HEK293 (cell line): ENCODE measurements around the gene SETD5.

Source experiments
- CTCF ChIA-PET: fragments of 350-600 bp; formaldehyde crosslinking; extraction: SDS; loops from one replicate; lab custom pipeline; 2021; ENCODE audit warnings: antibody characterized with exemption; lab: Yijun Ruan, JAX
- POLR2A ChIA-PET: fragments of 300-600 bp; formaldehyde crosslinking; extraction: SDS; loops from one replicate; lab custom pipeline; 2020; ENCODE audit warnings: antibody characterized with exemption, inconsistent platforms; lab: Yijun Ruan, JAX
- H3K27ac ChIP-seq: fragments of 200-500 bp; sonication (Bioruptor generic); 2 replicates; pipeline ENCODE4 v1.5.1; 2014; ENCODE audit warnings: low read depth, low read length, control low read depth, inconsistent platforms; ENCODE audit errors: extremely low read depth
- H3K36me3 ChIP-seq, 2 experiments: fragments of 200-500 bp in 1 of 2; sonication (Bioruptor generic) in 1 of 2; 1 replicate in 1 of 2; 2 replicates in 1 of 2; pipeline ENCODE4 v1.5.1; 2014 to 2017; ENCODE audit warnings: inconsistent platforms in 2 of 2, low read length in 2 of 2; ENCODE audit not compliant: control insufficient read depth in 2 of 2, insufficient read depth in 1 of 2
- H3K4me1 ChIP-seq: fragments of 200-500 bp; sonication (Bioruptor generic); 2 replicates; pipeline ENCODE4 v1.5.1; 2014; ENCODE audit warnings: mild to moderate bottlenecking, low read length, inconsistent platforms; ENCODE audit not compliant: control insufficient read depth, insufficient read depth
- H3K4me3 ChIP-seq: 2 replicates; pipeline ENCODE4 v1.5.1; 2011; ENCODE audit warnings: low read depth, mild to moderate bottlenecking, control low read depth, low read length, moderate library complexity
- H3K9me3 ChIP-seq: fragments of 200-500 bp; sonication (Bioruptor generic); 2 replicates; pipeline ENCODE4 v1.5.1; 2014; ENCODE audit warnings: low read depth, low read length, inconsistent platforms; ENCODE audit not compliant: control insufficient read depth, insufficient read depth
- GLI4 ChIP-seq: fragments of 450-650 bp; formaldehyde crosslinking; IDR thresholded peaks from 2 replicates; pipeline ENCODE4 v1.5.1; 2016; ENCODE audit warnings: missing biosample characterization, missing genetic modification characterization
- KLF16 ChIP-seq: fragments of 450-650 bp; formaldehyde crosslinking; IDR thresholded peaks from 2 replicates; pipeline ENCODE4 v1.5.1; 2017; ENCODE audit warnings: missing biosample characterization, missing genetic modification characterization
- KLF8 ChIP-seq: fragments of 450-650 bp; formaldehyde crosslinking; IDR thresholded peaks from 2 replicates; pipeline ENCODE4 v1.5.1; 2016; ENCODE audit warnings: missing biosample characterization, missing genetic modification characterization
- KLF9 ChIP-seq: fragments of 450-650 bp; formaldehyde crosslinking; IDR thresholded peaks from 2 replicates; pipeline ENCODE4 v1.5.1; 2016; ENCODE audit warnings: missing biosample characterization, missing genetic modification characterization, low read depth
- PRDM1 ChIP-seq: fragments of 450-650 bp; formaldehyde crosslinking; IDR thresholded peaks from 2 replicates; pipeline ENCODE4; 2016; ENCODE audit warnings: missing biosample characterization, missing genetic modification characterization
- SALL2 ChIP-seq: fragments of 450-650 bp; formaldehyde crosslinking; IDR thresholded peaks from 2 replicates; pipeline ENCODE4 v1.5.0; 2017; ENCODE audit warnings: missing biosample characterization, mild to moderate bottlenecking, missing genetic modification characterization, borderline replicate concordance
- SCRT1 ChIP-seq: fragments of 450-650 bp; formaldehyde crosslinking; IDR thresholded peaks from 2 replicates; pipeline ENCODE4 v1.5.1; 2016; ENCODE audit warnings: missing biosample characterization, missing genetic modification characterization, borderline replicate concordance
- ZBTB1 ChIP-seq: fragments of 450-650 bp; formaldehyde crosslinking; IDR thresholded peaks from 2 replicates; pipeline ENCODE4 v1.5.1; 2016; ENCODE audit warnings: missing biosample characterization, missing genetic modification characterization
- ZBTB17 ChIP-seq: fragments of 450-650 bp; formaldehyde crosslinking; IDR thresholded peaks from 2 replicates; pipeline ENCODE4 v1.5.1; 2016; ENCODE audit warnings: missing biosample characterization, missing genetic modification characterization
- ZFHX2 ChIP-seq: fragments of 450-650 bp; formaldehyde crosslinking; conservative IDR thresholded peaks from 2 replicates; pipeline ENCODE4 v1.5.1; 2016; ENCODE audit warnings: missing biosample characterization, missing genetic modification characterization
- ZFP3 ChIP-seq: fragments of 450-650 bp; formaldehyde crosslinking; IDR thresholded peaks from 2 replicates; pipeline ENCODE4 v1.5.1; 2016; ENCODE audit warnings: low read depth, missing biosample characterization, missing genetic modification characterization
- ZFP69B ChIP-seq: fragments of 450-650 bp; formaldehyde crosslinking; IDR thresholded peaks from 2 replicates; pipeline ENCODE4 v1.5.1; 2016; ENCODE audit warnings: missing biosample characterization, missing genetic modification characterization
- ZIC2 ChIP-seq: fragments of 450-650 bp; formaldehyde crosslinking; IDR thresholded peaks from 2 replicates; pipeline ENCODE4 v1.5.1; 2016; ENCODE audit warnings: missing biosample characterization, missing genetic modification characterization
- ZNF16 ChIP-seq: fragments of 450-650 bp; formaldehyde crosslinking; IDR thresholded peaks from 2 replicates; pipeline ENCODE4 v1.5.1; 2016; ENCODE audit warnings: low read depth, missing biosample characterization, missing genetic modification characterization
- ZNF302 ChIP-seq: fragments of 450-650 bp; formaldehyde crosslinking; IDR thresholded peaks from 2 replicates; pipeline ENCODE4 v1.5.1; 2016; ENCODE audit warnings: missing biosample characterization, missing genetic modification characterization, low read depth
- ZNF548 ChIP-seq: fragments of 450-650 bp; formaldehyde crosslinking; IDR thresholded peaks from 2 replicates; pipeline ENCODE4 v1.5.1; 2016; ENCODE audit warnings: missing biosample characterization, missing genetic modification characterization
- ZNF560 ChIP-seq: fragments of 450-650 bp; formaldehyde crosslinking; IDR thresholded peaks from 2 replicates; pipeline ENCODE4 v1.5.1; 2017; ENCODE audit warnings: missing biosample characterization, missing genetic modification characterization, borderline replicate concordance
- ZNF677 ChIP-seq: fragments of 450-650 bp; IDR thresholded peaks from 2 replicates; pipeline ENCODE4 v1.5.0; 2018; ENCODE audit warnings: missing biosample characterization, mild to moderate bottlenecking, missing genetic modification characterization, moderate library complexity
- ZNF785 ChIP-seq: fragments of 450-650 bp; formaldehyde crosslinking; IDR thresholded peaks from 2 replicates; pipeline ENCODE4 v1.5.1; 2016; ENCODE audit warnings: missing biosample characterization, missing genetic modification characterization
- ZXDB ChIP-seq: fragments of 450-650 bp; formaldehyde crosslinking; IDR thresholded peaks from 2 replicates; pipeline ENCODE4 v1.5.1; 2016; ENCODE audit warnings: missing biosample characterization, missing genetic modification characterization
- TF ChIP-seq, protein P1 (sequence below): fragments of 450-650 bp; formaldehyde crosslinking; IDR thresholded peaks from 2 replicates; pipeline ENCODE4 v1.5.1; 2016; ENCODE audit warnings: missing biosample characterization, missing genetic modification characterization, borderline replicate concordance
- TF ChIP-seq, protein P2 (sequence below): sonication (generic); formaldehyde crosslinking; IDR thresholded peaks from 2 replicates; pipeline ENCODE4 v1.8.1; 2022; ENCODE audit warnings: mild to moderate bottlenecking, moderate library complexity, missing genetic modification reagents
- TF ChIP-seq, protein P3 (sequence below): fragments of 450-650 bp; formaldehyde crosslinking; IDR thresholded peaks from 2 replicates; pipeline ENCODE4 v1.5.1; 2016; ENCODE audit warnings: missing biosample characterization, missing genetic modification characterization
- TF ChIP-seq, protein P4 (sequence below): fragments of 450-650 bp; formaldehyde crosslinking; conservative IDR thresholded peaks from 2 replicates; pipeline ENCODE4 v1.5.1; 2016; ENCODE audit warnings: low read depth, missing biosample characterization, missing genetic modification characterization

The SETD5 gene, protein sequence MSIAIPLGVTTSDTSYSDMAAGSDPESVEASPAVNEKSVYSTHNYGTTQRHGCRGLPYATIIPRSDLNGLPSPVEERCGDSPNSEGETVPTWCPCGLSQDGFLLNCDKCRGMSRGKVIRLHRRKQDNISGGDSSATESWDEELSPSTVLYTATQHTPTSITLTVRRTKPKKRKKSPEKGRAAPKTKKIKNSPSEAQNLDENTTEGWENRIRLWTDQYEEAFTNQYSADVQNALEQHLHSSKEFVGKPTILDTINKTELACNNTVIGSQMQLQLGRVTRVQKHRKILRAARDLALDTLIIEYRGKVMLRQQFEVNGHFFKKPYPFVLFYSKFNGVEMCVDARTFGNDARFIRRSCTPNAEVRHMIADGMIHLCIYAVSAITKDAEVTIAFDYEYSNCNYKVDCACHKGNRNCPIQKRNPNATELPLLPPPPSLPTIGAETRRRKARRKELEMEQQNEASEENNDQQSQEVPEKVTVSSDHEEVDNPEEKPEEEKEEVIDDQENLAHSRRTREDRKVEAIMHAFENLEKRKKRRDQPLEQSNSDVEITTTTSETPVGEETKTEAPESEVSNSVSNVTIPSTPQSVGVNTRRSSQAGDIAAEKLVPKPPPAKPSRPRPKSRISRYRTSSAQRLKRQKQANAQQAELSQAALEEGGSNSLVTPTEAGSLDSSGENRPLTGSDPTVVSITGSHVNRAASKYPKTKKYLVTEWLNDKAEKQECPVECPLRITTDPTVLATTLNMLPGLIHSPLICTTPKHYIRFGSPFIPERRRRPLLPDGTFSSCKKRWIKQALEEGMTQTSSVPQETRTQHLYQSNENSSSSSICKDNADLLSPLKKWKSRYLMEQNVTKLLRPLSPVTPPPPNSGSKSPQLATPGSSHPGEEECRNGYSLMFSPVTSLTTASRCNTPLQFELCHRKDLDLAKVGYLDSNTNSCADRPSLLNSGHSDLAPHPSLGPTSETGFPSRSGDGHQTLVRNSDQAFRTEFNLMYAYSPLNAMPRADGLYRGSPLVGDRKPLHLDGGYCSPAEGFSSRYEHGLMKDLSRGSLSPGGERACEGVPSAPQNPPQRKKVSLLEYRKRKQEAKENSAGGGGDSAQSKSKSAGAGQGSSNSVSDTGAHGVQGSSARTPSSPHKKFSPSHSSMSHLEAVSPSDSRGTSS (N-terminal part only)

DNA sequence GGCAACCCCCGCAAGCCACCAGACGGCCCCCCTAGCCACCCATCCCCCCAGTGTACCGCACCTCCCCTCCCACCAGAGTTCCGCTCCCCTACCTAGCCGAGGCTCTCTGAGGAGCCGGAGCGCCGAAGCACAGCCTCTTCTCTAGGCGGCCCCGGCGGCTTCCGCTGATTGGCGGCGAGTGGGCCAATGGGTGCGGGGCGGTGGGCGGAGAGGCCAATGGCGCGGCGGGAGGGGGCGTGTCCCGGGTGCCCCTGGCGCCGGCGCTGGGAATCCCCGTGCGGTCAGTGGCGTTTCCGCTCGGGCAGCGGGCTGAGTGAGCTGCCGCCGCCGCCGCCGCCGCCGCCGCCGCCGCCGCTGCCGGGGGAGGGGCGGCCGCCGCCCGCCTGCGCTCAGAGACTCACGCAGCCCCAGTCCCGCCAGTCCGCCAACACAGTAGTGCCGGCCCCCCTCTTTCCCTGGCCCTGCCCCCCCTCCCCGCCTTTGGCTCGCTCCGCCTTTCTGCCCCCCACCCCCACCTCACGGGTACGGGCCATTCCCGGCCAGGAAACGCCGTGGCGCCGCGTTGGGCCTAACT, at the start of gene SETD5:
Gene SETD5 (plus strand): TSS at position 284 of the 574 bp plus-strand sequence. CDS start 31,324 bp downstream, outside the sequence.
- H3K4me1 ChIP-seq: peaks cover 29% of the 10 kb centered on the region
- CTCF ChIA-PET: interaction anchor here (0.5 kb wide), 1 partner anchor 11 kb away, joined by 4 read pairs; no protein-coding TSS in a partner anchor
- TF ChIP-seq KLF9 (tag by site-specific recombination): peak; percentile 66; the same call in 1 of the 2 replicates
- TF ChIP-seq ZNF302 (tag by site-specific recombination): no peak
- TF ChIP-seq SCRT1: no peak
- no peak for TF ChIP-seq SALL2 (tag by site-specific recombination)
- TF ChIP-seq, protein P1, sequence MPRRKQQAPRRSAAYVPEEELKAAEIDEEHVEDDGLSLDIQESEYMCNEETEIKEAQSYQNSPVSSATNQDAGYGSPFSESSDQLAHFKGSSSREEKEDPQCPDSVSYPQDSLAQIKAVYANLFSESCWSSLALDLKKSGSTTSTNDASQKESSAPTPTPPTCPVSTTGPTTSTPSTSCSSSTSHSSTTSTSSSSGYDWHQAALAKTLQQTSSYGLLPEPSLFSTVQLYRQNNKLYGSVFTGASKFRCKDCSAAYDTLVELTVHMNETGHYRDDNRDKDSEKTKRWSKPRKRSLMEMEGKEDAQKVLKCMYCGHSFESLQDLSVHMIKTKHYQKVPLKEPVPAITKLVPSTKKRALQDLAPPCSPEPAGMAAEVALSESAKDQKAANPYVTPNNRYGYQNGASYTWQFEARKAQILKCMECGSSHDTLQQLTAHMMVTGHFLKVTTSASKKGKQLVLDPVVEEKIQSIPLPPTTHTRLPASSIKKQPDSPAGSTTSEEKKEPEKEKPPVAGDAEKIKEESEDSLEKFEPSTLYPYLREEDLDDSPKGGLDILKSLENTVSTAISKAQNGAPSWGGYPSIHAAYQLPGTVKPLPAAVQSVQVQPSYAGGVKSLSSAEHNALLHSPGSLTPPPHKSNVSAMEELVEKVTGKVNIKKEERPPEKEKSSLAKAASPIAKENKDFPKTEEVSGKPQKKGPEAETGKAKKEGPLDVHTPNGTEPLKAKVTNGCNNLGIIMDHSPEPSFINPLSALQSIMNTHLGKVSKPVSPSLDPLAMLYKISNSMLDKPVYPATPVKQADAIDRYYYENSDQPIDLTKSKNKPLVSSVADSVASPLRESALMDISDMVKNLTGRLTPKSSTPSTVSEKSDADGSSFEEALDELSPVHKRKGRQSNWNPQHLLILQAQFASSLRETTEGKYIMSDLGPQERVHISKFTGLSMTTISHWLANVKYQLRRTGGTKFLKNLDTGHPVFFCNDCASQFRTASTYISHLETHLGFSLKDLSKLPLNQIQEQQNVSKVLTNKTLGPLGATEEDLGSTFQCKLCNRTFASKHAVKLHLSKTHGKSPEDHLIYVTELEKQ: no peak
- TF ChIP-seq ZXDB (tag by site-specific recombination): peak; percentile 100
- TF ChIP-seq, protein P2, sequence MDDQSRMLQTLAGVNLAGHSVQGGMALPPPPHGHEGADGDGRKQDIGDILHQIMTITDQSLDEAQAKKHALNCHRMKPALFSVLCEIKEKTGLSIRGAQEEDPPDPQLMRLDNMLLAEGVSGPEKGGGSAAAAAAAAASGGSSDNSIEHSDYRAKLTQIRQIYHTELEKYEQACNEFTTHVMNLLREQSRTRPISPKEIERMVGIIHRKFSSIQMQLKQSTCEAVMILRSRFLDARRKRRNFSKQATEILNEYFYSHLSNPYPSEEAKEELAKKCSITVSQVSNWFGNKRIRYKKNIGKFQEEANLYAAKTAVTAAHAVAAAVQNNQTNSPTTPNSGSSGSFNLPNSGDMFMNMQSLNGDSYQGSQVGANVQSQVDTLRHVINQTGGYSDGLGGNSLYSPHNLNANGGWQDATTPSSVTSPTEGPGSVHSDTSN (CRISPR knock-in tag): peak; percentile 37; the same call in 1 of the 2 replicates
- TF ChIP-seq ZNF548: no peak
- 0 out of 2 replicates have a peak, but pooled peaks have one; percentile 75 for TF ChIP-seq ZBTB1 (tag by site-specific recombination)
- TF ChIP-seq KLF8 (tag by site-specific recombination): no peak
- TF ChIP-seq GLI4 (tag by site-specific recombination): no peak
- no peak for TF ChIP-seq ZNF677 (tag by site-specific recombination)
- no peak for TF ChIP-seq ZNF560 (tag by site-specific recombination)
- no peak for TF ChIP-seq KLF16
- TF ChIP-seq ZFHX2 (tag by site-specific recombination): no peak
- TF ChIP-seq ZNF785 (tag by site-specific recombination): no peak
- TF ChIP-seq, protein P3, sequence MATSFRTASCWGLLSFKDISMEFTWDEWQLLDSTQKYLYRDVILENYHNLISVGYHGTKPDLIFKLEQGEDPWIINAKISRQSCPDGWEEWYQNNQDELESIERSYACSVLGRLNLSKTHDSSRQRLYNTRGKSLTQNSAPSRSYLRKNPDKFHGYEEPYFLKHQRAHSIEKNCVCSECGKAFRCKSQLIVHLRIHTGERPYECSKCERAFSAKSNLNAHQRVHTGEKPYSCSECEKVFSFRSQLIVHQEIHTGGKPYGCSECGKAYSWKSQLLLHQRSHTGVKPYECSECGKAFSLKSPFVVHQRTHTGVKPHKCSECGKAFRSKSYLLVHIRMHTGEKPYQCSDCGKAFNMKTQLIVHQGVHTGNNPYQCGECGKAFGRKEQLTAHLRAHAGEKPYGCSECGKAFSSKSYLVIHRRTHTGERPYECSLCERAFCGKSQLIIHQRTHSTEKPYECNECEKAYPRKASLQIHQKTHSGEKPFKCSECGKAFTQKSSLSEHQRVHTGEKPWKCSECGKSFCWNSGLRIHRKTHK (tag by site-specific recombination): no peak
- no peak for TF ChIP-seq ZIC2 (tag by site-specific recombination)
- TF ChIP-seq, protein P4, sequence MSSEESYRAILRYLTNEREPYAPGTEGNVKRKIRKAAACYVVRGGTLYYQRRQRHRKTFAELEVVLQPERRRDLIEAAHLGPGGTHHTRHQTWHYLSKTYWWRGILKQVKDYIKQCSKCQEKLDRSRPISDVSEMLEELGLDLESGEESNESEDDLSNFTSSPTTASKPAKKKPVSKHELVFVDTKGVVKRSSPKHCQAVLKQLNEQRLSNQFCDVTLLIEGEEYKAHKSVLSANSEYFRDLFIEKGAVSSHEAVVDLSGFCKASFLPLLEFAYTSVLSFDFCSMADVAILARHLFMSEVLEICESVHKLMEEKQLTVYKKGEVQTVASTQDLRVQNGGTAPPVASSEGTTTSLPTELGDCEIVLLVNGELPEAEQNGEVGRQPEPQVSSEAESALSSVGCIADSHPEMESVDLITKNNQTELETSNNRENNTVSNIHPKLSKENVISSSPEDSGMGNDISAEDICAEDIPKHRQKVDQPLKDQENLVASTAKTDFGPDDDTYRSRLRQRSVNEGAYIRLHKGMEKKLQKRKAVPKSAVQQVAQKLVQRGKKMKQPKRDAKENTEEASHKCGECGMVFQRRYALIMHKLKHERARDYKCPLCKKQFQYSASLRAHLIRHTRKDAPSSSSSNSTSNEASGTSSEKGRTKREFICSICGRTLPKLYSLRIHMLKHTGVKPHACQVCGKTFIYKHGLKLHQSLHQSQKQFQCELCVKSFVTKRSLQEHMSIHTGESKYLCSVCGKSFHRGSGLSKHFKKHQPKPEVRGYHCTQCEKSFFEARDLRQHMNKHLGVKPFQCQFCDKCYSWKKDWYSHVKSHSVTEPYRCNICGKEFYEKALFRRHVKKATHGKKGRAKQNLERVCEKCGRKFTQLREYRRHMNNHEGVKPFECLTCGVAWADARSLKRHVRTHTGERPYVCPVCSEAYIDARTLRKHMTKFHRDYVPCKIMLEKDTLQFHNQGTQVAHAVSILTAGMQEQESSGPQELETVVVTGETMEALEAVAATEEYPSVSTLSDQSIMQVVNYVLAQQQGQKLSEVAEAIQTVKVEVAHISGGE (tag by site-specific recombination): peak; percentile 19; the same call in 1 of the 2 replicates
- TF ChIP-seq ZFP69B: no peak
- no peak for TF ChIP-seq PRDM1 (tag by site-specific recombination)
- no peak for TF ChIP-seq ZNF16 (tag by site-specific recombination)
- TF ChIP-seq ZBTB17 (tag by site-specific recombination): 0 out of 2 replicates have a peak, but pooled peaks have one; percentile 64
- TF ChIP-seq ZFP3 (tag by site-specific recombination): no peak

More for the DNA sequence above, at the start of gene SETD5:
- POLR2A ChIA-PET: interaction anchor here (0.6 to 5.1 kb wide), 11 partner anchors 14 to 1032 kb away, joined by 3 to 70 read pairs (median 11); partner anchors contain the start of genes OGG1 and THUMPD3
- H3K9me3 ChIP-seq: no peaks in the 10 kb centered on the region
- peaks cover 14 to 33% of the 10 kb centered on the region in 2 experiments for H3K36me3 ChIP-seq
- H3K4me3 ChIP-seq: peak within 1 kb of the TSS; percentile 98
- peak within 1 kb of the TSS; percentile 99 for H3K27ac ChIP-seq
